DND-41 (cell line): ENCODE results near the gene GPC3.

Source experiments
- CTCF ChIP-seq: IDR thresholded peaks from 2 replicates; pipeline ENCODE4 v1.5.1; 2012; ENCODE audit warnings: borderline replicate concordance, low read length, moderate library complexity, mild to moderate bottlenecking; ENCODE audit not compliant: poor library complexity, severe bottlenecking; ENCODE audit errors: extremely low read depth
- EZH2 ChIP-seq: IDR thresholded peaks from 3 replicates; pipeline ENCODE4 v1.6.1; 2012; ENCODE audit warnings: borderline replicate concordance, low read depth, mild to moderate bottlenecking, moderate library complexity, low read length, inconsistent platforms; ENCODE audit not compliant: severe bottlenecking

GRCh38 chrX:133602881-133603280 lies 382.5 kb downstream of the GPC3 start:
- TF ChIP-seq CTCF: no peak
- no peak for TF ChIP-seq EZH2
